Stimulated activated CD4-positive, alpha-beta T cell treated with anti-CD3 and anti-CD28 coated beads, TNF-alpha, amount 100 ng/mL, for 1 hour (primary cell): ENCODE results near the gene POP7.
A peak's percentile ranks its signal among the peaks of the same experiment; 100 is the strongest.
"Not testable (repeated sequence)": the region's sequence is repeated elsewhere in the genome, so short reads cannot be mapped to it uniquely, and the experiment has no call there.

Experiments
- DNase-seq, 3 donors: peaks; one replicate each; pipeline ENCODE4 v3.0.0-alpha.2; 2020; ENCODE audit warnings: low read depth in 3 of 3, low spot score in 1 of 3

The POP7 gene

GRCh38 chr7:100691676-100692577 lies 14.0 kb upstream of the POP7 start:
- peak; percentile 57 to 75 (median 68) for DNase-seq

- no peak for DNase-seq
Observed at GRCh38 chr7:100692578-100692961, 13.4 kb upstream of the POP7 start.

- no peak for DNase-seq
Observed at GRCh38 chr7:100693312-100694097, 12.4 kb upstream of the POP7 start.

- DNase-seq = peak in 2 of 3 donors; percentile 33 to 58
Observed at GRCh38 chr7:100694098-100694745, 11.7 kb upstream of the POP7 start, which contains the start of gene GIGYF1. GIGYF1 (minus strand) TSS chr7:100694250; CDS start chr7:100688238, 6,012 bp downstream.

- DNase-seq = no peak
Observed at GRCh38 chr7:100696123-100696521, 9.8 kb upstream of the POP7 start.

GRCh38 chr7:100699018-100699417 lies 6.9 kb upstream of the POP7 start:
- no peak for DNase-seq

- not testable (repeated sequence) for DNase-seq
Observed at GRCh38 chr7:100701089-100701488, 4.8 kb upstream of the POP7 start.

- DNase-seq = peak; percentile 35 to 70 (median 54)
Observed at GRCh38 chr7:100705320-100705752, 585 bp upstream of the POP7 start.

- DNase-seq = no peak
Observed at GRCh38 chr7:100706672-100707311, 871 bp downstream of the POP7 start.

- DNase-seq = no peak
Observed at GRCh38 chr7:100708395-100708794, 2.5 kb downstream of the POP7 start.

- no peak for DNase-seq
Observed at GRCh38 chr7:100710452-100710851, 4.5 kb downstream of the POP7 start.

GRCh38 chr7:100711369-100711768 lies 5.4 kb downstream of the POP7 start:
- no peak for DNase-seq

- DNase-seq = no peak
Observed at GRCh38 chr7:100714725-100715124, 8.8 kb downstream of the POP7 start.

GRCh38 chr7:100717073-100717472 lies 11.2 kb downstream of the POP7 start:
- DNase-seq = not testable (repeated sequence)

GRCh38 chr7:100719523-100720278 lies 13.8 kb downstream of the POP7 start:
- DNase-seq = no peak

GRCh38 chr7:100720279-100720670 lies 14.4 kb downstream of the POP7 start, which contains the start of gene EPO:
EPO (plus strand) TSS chr7:100720468; CDS start chr7:100720981, 513 bp downstream.
- DNase-seq = no peak

GRCh38 chr7:100720671-100721504 lies 15.0 kb downstream of the POP7 start:
- no peak for DNase-seq

- DNase-seq = no peak
Observed at GRCh38 chr7:100721505-100721812, 15.5 kb downstream of the POP7 start.

GRCh38 chr7:100722480-100723212 lies 16.7 kb downstream of the POP7 start:
- no peak for DNase-seq
